ENCODE data around the gene PLCB1.

DNA sequence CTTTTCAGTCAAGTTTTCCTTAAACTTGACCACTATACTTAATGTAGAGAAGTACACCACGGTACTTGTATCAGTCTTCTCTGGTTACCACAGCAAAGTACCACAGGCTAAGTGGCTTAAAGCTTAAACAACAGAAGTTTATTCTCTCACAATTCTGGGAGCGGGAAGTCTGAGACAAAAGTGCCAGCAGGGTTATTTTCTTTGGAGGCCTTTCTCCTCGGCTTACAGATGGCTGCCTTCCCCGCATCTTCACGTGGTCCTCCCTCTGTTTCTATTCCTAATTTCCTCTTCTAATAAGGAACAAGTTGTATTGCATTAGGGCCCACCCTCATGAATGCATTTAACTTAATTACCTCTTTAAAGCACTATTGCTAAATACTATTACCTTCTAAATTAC lies 258.0 kb downstream of the PLCB1 start:
- TF ChIP-seq, protein P1, sequence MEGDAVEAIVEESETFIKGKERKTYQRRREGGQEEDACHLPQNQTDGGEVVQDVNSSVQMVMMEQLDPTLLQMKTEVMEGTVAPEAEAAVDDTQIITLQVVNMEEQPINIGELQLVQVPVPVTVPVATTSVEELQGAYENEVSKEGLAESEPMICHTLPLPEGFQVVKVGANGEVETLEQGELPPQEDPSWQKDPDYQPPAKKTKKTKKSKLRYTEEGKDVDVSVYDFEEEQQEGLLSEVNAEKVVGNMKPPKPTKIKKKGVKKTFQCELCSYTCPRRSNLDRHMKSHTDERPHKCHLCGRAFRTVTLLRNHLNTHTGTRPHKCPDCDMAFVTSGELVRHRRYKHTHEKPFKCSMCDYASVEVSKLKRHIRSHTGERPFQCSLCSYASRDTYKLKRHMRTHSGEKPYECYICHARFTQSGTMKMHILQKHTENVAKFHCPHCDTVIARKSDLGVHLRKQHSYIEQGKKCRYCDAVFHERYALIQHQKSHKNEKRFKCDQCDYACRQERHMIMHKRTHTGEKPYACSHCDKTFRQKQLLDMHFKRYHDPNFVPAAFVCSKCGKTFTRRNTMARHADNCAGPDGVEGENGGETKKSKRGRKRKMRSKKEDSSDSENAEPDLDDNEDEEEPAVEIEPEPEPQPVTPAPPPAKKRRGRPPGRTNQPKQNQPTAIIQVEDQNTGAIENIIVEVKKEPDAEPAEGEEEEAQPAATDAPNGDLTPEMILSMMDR (conservative IDR thresholded peaks at IDR 0.05; ENCODE audit: low read depth in 2 of 2) = no peak
- TF ChIP-seq EZH2 (IDR thresholded peaks at IDR 0.05; ENCODE audit: low read depth, unreplicated experiment) (no peak), POLR2AphosphoS5 (IDR thresholded peaks at IDR 0.05; ENCODE audit: low read depth) (no peak), CREB1 (CRISPR knock-in tag; IDR thresholded peaks at IDR 0.05; ENCODE audit: low read depth) (no peak), JUNB (IDR thresholded peaks at IDR 0.05; ENCODE audit: unreplicated experiment) (no peak), EZH2phosphoT487 (IDR thresholded peaks at IDR 0.05; ENCODE audit: unreplicated experiment) (no peak), ZNF331 (CRISPR knock-in tag; IDR thresholded peaks at IDR 0.05; ENCODE audit: low read depth) (no peak)
- TF ChIP-seq, protein P2, sequence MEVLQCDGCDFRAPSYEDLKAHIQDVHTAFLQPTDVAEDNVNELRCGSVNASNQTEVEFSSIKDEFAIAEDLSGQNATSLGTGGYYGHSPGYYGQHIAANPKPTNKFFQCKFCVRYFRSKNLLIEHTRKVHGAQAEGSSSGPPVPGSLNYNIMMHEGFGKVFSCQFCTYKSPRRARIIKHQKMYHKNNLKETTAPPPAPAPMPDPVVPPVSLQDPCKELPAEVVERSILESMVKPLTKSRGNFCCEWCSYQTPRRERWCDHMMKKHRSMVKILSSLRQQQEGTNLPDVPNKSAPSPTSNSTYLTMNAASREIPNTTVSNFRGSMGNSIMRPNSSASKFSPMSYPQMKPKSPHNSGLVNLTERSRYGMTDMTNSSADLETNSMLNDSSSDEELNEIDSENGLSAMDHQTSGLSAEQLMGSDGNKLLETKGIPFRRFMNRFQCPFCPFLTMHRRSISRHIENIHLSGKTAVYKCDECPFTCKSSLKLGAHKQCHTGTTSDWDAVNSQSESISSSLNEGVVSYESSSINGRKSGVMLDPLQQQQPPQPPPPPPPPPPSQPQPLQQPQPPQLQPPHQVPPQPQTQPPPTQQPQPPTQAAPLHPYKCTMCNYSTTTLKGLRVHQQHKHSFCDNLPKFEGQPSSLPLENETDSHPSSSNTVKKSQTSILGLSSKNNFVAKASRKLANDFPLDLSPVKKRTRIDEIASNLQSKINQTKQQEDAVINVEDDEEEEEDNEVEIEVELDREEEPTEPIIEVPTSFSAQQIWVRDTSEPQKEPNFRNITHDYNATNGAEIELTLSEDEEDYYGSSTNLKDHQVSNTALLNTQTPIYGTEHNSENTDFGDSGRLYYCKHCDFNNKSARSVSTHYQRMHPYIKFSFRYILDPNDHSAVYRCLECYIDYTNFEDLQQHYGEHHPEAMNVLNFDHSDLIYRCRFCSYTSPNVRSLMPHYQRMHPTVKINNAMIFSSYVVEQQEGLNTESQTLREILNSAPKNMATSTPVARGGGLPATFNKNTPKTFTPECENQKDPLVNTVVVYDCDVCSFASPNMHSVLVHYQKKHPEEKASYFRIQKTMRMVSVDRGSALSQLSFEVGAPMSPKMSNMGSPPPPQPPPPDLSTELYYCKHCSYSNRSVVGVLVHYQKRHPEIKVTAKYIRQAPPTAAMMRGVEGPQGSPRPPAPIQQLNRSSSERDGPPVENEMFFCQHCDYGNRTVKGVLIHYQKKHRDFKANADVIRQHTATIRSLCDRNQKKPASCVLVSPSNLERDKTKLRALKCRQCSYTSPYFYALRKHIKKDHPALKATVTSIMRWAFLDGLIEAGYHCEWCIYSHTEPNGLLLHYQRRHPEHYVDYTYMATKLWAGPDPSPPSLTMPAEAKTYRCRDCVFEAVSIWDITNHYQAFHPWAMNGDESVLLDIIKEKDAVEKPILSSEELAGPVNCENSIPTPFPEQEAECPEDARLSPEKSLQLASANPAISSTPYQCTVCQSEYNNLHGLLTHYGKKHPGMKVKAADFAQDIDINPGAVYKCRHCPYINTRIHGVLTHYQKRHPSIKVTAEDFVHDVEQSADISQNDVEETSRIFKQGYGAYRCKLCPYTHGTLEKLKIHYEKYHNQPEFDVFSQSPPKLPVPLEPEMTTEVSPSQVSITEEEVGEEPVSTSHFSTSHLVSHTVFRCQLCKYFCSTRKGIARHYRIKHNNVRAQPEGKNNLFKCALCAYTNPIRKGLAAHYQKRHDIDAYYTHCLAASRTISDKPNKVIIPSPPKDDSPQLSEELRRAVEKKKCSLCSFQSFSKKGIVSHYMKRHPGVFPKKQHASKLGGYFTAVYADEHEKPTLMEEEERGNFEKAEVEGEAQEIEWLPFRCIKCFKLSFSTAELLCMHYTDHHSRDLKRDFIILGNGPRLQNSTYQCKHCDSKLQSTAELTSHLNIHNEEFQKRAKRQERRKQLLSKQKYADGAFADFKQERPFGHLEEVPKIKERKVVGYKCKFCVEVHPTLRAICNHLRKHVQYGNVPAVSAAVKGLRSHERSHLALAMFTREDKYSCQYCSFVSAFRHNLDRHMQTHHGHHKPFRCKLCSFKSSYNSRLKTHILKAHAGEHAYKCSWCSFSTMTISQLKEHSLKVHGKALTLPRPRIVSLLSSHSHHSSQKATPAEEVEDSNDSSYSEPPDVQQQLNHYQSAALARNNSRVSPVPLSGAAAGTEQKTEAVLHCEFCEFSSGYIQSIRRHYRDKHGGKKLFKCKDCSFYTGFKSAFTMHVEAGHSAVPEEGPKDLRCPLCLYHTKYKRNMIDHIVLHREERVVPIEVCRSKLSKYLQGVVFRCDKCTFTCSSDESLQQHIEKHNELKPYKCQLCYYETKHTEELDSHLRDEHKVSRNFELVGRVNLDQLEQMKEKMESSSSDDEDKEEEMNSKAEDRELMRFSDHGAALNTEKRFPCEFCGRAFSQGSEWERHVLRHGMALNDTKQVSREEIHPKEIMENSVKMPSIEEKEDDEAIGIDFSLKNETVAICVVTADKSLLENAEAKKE (CRISPR knock-in tag; IDR thresholded peaks at IDR 0.05) = no peak
- TF ChIP-seq, protein P3, sequence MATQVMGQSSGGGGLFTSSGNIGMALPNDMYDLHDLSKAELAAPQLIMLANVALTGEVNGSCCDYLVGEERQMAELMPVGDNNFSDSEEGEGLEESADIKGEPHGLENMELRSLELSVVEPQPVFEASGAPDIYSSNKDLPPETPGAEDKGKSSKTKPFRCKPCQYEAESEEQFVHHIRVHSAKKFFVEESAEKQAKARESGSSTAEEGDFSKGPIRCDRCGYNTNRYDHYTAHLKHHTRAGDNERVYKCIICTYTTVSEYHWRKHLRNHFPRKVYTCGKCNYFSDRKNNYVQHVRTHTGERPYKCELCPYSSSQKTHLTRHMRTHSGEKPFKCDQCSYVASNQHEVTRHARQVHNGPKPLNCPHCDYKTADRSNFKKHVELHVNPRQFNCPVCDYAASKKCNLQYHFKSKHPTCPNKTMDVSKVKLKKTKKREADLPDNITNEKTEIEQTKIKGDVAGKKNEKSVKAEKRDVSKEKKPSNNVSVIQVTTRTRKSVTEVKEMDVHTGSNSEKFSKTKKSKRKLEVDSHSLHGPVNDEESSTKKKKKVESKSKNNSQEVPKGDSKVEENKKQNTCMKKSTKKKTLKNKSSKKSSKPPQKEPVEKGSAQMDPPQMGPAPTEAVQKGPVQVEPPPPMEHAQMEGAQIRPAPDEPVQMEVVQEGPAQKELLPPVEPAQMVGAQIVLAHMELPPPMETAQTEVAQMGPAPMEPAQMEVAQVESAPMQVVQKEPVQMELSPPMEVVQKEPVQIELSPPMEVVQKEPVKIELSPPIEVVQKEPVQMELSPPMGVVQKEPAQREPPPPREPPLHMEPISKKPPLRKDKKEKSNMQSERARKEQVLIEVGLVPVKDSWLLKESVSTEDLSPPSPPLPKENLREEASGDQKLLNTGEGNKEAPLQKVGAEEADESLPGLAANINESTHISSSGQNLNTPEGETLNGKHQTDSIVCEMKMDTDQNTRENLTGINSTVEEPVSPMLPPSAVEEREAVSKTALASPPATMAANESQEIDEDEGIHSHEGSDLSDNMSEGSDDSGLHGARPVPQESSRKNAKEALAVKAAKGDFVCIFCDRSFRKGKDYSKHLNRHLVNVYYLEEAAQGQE (IDR thresholded peaks at IDR 0.05; ENCODE audit: unreplicated experiment) = no peak
- TF ChIP-seq, protein P4, sequence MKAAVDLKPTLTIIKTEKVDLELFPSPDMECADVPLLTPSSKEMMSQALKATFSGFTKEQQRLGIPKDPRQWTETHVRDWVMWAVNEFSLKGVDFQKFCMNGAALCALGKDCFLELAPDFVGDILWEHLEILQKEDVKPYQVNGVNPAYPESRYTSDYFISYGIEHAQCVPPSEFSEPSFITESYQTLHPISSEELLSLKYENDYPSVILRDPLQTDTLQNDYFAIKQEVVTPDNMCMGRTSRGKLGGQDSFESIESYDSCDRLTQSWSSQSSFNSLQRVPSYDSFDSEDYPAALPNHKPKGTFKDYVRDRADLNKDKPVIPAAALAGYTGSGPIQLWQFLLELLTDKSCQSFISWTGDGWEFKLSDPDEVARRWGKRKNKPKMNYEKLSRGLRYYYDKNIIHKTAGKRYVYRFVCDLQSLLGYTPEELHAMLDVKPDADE (IDR thresholded peaks at IDR 0.05) = no peak
